ENCODE measurements around the gene EFL1.
A peak's percentile ranks its signal among the peaks of the same experiment; 100 is the strongest.
"Not testable (repeated sequence)": the region's sequence is repeated elsewhere in the genome, so short reads cannot be mapped to it uniquely, and the experiment has no call there.

Gene EFL1

DNA sequence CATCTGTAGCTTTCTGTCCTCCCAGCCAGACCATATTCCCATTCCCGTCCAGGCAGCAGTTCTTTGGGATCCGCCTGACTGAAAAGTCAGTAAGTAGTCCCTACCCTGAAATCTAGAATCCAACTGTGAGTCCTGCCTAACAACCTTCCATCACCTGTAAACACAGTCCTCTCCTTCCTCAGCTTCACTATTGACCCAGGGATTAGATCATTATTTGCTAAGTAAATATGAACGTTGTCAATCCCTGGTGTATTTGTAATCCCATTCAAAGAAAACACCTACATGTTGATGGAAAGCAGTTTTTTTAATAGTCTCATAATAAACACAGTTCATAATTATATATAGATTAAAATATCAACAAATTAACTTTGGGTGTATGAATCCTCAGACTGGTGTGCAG is 816 bp upstream of the EFL1 start:
- Histone ChIP-seq H3K4me3 (peak overlapping the region; percentile 96), H3K27ac (peak overlapping the region in 1 of 2 donors; percentile 83)
- TF ChIP-seq, protein P1, sequence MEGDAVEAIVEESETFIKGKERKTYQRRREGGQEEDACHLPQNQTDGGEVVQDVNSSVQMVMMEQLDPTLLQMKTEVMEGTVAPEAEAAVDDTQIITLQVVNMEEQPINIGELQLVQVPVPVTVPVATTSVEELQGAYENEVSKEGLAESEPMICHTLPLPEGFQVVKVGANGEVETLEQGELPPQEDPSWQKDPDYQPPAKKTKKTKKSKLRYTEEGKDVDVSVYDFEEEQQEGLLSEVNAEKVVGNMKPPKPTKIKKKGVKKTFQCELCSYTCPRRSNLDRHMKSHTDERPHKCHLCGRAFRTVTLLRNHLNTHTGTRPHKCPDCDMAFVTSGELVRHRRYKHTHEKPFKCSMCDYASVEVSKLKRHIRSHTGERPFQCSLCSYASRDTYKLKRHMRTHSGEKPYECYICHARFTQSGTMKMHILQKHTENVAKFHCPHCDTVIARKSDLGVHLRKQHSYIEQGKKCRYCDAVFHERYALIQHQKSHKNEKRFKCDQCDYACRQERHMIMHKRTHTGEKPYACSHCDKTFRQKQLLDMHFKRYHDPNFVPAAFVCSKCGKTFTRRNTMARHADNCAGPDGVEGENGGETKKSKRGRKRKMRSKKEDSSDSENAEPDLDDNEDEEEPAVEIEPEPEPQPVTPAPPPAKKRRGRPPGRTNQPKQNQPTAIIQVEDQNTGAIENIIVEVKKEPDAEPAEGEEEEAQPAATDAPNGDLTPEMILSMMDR (IDR thresholded peaks at IDR 0.05), result no peak
- no peak for DNase-seq (ENCODE audit: low spot score)

DNA sequence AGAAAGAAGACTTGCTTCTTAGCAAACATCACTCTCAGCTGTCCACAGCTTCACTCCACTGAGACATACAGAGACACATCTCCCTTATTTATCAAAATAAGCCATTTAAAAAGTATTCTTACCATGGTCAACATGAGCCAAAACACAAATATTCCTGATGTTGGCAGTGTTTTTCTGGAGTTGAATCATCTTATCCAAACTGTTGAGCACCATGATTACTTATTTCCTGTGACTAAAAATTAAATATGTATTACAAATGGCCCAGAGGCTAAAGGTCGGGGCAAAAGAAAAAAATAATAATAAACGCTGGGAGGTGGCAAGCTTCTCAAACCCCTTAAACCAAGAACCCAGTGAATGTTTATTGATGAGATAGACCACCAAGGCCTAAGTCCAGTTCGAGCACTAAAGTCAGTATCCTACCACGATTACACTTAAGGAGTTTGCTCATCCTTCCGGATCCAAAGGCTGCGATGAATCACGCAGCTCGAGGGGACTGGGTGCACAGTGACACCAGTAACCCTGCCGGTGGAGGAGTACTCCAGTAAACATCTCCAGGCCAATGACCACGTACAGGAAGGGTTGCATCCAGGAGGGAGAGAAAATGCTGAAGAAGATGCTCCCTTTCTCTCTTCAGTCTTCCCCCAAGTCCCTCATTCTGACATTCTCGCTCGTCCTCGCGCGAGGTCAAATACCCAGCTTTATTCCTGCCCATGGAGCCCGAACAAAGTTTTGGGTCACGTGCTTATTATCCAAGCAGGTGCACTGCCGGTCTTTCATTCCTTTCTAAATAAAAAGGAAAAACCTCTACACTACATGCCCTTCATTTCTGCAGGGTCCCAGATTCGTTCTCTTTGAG is 740 bp downstream of the EFL1 start:
- peak; percentile 71 for DNase-seq (ENCODE audit: low spot score)
- Histone ChIP-seq H3K4me3 (peak overlapping the region; percentile 96), H3K27ac (peak overlapping the region; percentile 27 to 83)

DNA sequence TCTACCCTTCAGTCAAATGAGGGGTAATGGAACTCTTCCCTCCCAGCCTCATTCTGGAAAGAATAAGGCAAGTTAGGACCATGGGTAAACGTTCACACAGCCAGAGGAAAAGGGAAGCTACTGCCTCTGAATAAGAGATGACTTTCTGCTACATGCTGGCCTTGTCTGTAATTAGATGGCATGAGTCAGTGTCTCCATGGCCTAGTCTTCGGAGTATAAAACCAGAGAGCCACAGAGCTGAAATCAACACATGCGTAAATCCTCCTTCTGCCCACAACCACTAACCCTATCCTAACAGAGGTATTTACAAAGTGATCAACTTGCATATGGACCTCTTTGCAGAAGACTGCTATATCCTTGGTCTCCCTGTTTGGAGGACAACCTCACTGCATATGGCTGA is 14.3 kb downstream of the EFL1 start:
- H3K27ac ChIP-seq; DNase-seq (ENCODE audit: low spot score); H3K4me3 ChIP-seq: not testable (repeated sequence)

DNA sequence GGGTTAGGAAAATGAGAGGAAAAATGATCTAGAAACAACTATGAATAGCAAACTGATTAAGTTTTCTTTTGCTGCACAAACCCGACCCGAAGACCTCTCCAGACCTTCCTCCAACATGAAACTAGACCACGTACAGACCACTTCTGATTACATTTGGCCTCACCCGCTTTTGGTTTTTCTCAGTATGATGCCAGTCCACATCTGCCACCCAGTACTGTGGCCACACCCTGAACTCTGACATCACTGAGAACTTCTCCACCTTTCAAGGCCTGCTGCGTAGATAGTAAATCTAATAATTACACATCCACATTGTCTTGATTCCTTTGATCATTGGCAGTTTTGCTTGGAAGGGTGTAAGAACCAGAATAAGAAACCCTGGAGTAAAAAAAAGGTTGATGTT is 16.6 kb downstream of the EFL1 start:
- not testable (repeated sequence) for DNase-seq (ENCODE audit: low spot score); H3K27ac ChIP-seq; H3K4me3 ChIP-seq

DNA sequence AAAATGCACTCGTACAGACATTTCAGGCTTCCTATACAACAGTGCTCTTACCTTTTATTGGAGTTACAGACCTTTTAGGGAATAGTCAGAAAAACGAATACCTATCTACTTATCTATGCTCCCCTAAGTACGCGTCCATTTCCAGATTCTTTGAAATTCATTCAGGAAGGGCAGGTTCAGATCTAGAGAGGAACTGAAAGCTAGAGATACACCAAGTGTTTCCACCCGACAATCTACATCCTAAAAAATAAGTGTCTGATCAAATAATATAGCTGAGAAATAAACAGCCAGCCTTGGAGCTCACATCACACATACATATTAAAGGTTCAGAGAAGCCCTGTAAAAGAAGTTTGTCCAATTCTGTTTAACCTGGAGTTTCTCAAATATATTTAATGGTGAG is 18.9 kb downstream of the EFL1 start:
- not testable (repeated sequence) for H3K4me3 ChIP-seq; DNase-seq (ENCODE audit: low spot score); H3K27ac ChIP-seq

DNA sequence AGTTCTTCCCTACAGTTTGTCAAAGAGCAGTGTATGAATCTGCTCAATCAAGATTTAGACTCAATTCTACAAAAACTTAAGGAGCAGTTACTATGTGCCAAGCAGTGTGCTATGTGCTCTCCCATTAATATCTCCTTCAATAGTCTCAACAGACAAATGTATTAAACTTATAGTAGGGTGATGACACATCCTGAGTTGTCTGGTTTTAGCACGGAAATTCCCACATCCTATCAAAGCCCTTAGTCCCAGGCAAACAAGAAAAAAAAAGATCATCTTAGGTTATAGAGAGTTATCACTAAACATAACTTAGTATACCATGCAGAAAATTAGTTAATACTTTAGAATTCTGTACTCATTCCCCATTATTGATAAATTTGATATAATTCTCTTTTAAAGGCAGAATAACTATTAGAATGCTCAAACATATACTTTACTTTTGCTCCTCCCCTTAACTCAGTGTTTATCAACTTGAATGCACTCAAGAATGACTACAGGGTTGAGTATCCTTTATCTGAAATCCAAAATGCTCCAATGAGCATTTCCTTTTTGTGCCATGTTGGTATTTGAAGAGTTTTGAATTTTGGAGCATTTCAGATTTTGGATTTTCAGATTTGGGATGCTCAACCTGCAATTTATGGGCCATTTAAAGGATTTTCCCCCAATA is 20.6 kb downstream of the EFL1 start:
- H3K27ac ChIP-seq; DNase-seq (ENCODE audit: low spot score); H3K4me3 ChIP-seq: not testable (repeated sequence)

DNA sequence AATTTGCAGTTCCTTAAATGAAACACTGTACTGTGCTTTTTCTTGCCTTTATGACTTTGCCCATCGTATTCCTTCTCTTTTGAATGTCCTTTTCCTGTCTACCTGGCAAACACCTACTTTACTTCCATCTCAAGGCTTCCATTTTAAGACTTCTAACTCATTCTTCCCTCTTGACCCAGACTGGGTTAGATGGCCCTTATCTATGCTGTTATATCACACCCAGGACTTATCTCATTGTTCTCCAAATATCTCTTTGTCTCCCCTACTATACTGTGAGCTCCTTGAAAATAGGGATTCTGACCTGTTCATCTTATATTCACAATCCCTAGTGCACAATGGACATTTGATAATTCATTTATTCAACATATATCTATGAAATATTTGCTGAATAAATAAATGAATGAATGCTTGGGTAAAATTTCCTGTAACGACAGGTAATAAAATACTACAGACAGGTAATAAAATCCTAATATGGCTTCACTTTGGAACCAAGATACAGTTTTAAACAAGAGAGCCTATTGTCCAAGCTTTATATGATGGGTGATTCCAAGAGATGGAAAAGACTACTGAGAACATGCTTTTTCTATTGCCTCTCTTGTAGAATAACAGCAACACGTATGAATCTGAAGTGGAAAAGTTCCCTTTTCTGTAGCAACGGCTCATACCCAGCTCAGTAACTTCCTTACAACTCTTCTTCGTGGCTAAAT is 22.7 kb downstream of the EFL1 start:
- H3K4me3 ChIP-seq, result no peak overlapping the region
- TF ChIP-seq, protein P1 (IDR thresholded peaks at IDR 0.05), result no peak
- H3K27ac ChIP-seq, result no peak overlapping the region
- no peak for DNase-seq (ENCODE audit: low spot score)

DNA sequence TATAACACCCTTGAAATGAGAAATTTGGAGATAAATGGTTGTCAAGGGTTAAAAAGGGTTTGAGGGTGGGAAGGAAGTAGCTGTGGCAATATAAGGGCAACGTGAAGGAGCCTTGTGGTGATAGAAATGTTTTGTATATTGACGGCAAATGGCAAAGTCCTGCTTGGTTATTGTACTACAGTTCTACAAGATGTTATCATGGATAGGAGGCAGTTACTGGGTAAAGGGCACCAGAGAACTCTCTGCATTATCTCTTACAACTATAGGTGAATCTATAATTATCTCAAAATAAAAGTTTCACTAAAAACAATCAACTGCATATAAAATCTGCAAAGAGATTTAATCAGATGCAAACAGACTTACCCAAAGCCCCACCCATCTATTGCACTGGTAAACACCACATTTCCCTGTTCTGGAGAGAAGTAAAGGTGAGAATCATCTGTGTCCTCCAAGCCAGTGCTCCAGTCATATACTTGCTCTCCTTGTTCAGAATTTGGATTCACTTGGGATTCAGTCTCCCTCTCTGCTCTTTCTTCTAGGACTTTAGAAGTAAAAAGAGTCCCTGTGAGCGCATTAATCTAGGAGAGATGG is 24.5 kb downstream of the EFL1 start:
- not testable (repeated sequence) for DNase-seq (ENCODE audit: low spot score); H3K27ac ChIP-seq; H3K4me3 ChIP-seq

DNA sequence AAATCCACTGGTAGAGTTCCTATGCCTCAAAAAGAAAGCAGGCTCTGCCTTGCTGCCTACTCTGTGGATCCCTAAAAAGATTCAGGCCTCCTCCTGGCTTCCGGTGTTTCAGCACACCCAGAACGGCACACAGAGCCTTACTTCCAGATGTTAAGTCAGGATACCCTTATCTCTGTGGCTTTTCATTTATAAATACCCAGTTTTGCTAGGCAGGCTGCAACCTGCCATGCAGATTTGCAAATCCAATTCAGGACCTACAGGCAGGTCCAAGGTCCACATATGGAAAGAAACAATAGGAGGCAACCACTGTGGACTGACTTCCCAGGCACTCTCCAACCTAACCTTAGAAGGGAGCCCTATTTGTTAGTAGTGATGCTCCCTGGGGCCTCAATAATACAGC is 30.7 kb downstream of the EFL1 start:
- DNase-seq (ENCODE audit: low spot score), result no peak
- no peak overlapping the region for H3K27ac ChIP-seq

More for the DNA sequence above, 30.7 kb downstream of the EFL1 start:
- H3K4me3 ChIP-seq, result no peak overlapping the region
- TF ChIP-seq, protein P1 (IDR thresholded peaks at IDR 0.05), result no peak
